ENCODE measurements around the gene MSI2. TPM values are rescaled to one million over a fixed set of nuclear protein-coding genes. Genes with fewer than 3 reads are reported as not detected.

MSI2 gene
- total and polyA plus RNA-seq, 2 donors (not counting 3 experiments of a cell fraction or from before 2014, with no cell fraction given) = 20.9 to 59.3 TPM

GRCh38 chr17:57557834-57558681 lies 301.7 kb downstream of the MSI2 start:
- no peaks in the 10 kb centered on the region for H3K9me1 ChIP-seq (replicated peaks; ENCODE audit: control insufficient read depth, extremely low read depth, insufficient read depth, low read length)
- no peak overlapping the region for H3K4me3 ChIP-seq (replicated peaks in 1 of 3; ENCODE audit: insufficient read depth in 1 of 3, low read depth in 1 of 3, low read length in 3 of 3)
- ChIA-PET POLR2A (no interaction called here), CTCF (no interaction called here)
- BruUV-seq (replicated peaks) = no TSS peak
- no peaks in the 10 kb centered on the region for H3K36me3 ChIP-seq (ENCODE audit: control insufficient read depth in 2 of 2, extremely low read depth in 1 of 2, insufficient read depth in 2 of 2, low read length in 2 of 2)
- TF ChIP-seq POLR2A (IDR thresholded peaks at IDR 0.05; ENCODE audit: low read depth, low read length) (no peak), FOS (IDR thresholded peaks at IDR 0.05; ENCODE audit: borderline replicate concordance, insufficient read depth, low read length) (no peak), CTCF (IDR thresholded peaks at IDR 0.05; ENCODE audit: extremely low read depth in 1 of 2, insufficient read depth in 1 of 2, low read depth in 1 of 2, low read length in 2 of 2) (no peak), POLR2AphosphoS5 (IDR thresholded peaks at IDR 0.05; ENCODE audit: insufficient read depth, low read depth, low read length) (no peak), JUN (IDR thresholded peaks at IDR 0.05; ENCODE audit: borderline replicate concordance, insufficient read depth, insufficient read length, low read depth) (no peak), MYC (IDR thresholded peaks at IDR 0.05; ENCODE audit: low read depth, low read length) (no peak), EZH2 (IDR thresholded peaks at IDR 0.05; ENCODE audit: borderline replicate concordance, low read depth, low read length, severe bottlenecking) (no peak), GATA2 (IDR thresholded peaks at IDR 0.05; ENCODE audit: insufficient read depth, insufficient read length, low read depth, low read length) (no peak), MAX (IDR thresholded peaks at IDR 0.05; ENCODE audit: insufficient read depth, insufficient read length) (no peak)
- FAIRE-seq (no peak), DNase-seq (ENCODE audit: low read depth, low spot score) (no peak)
- no peaks in the 10 kb centered on the region for H3K9me3 ChIP-seq (replicated peaks; ENCODE audit: control insufficient read depth, insufficient read depth, low read length)
- no peaks in the 10 kb centered on the region for H4K20me1 ChIP-seq (replicated peaks; ENCODE audit: control insufficient read depth, extremely low read depth, insufficient read depth, low read length)
- H3K9ac ChIP-seq (replicated peaks; ENCODE audit: extremely low read depth, insufficient read depth, low read length) = no peak overlapping the region
- dilution Hi-C loops (cut with MboI; ENCODE audit: extremely low pct_ligation_motif_present, low sequenced_read_pairs) (no loop called here), intact Hi-C loops (cut with micrococcal nuclease) (no loop called here)
- no peak overlapping the region for H3K27ac ChIP-seq (ENCODE audit: insufficient read depth, low read depth, low read length)
- H3K4me1 ChIP-seq (ENCODE audit: control insufficient read depth, extremely low read depth, insufficient read depth, low read length) = no peaks in the 10 kb centered on the region
- H3K27me3 ChIP-seq (ENCODE audit: control insufficient read depth in 2 of 2, insufficient read depth in 2 of 2, low read length in 2 of 2) = no peaks in the 10 kb centered on the region
- H3K4me2 ChIP-seq (ENCODE audit: insufficient read depth, low read length) = no peak overlapping the region
- H2AFZ ChIP-seq (ENCODE audit: low read depth, low read length) = no peak overlapping the region
- no peaks in the 10 kb centered on the region for H3K79me2 ChIP-seq (ENCODE audit: control insufficient read depth, insufficient read depth, low read length)

Measured in endothelial cell of umbilical vein (primary cell).